Thyroid gland (tissue), 4 donors: ENCODE measurements around the gene CBFB.

Source experiments
- CTCF ChIP-seq, 6 experiments: fragments of 200-600 bp in 3 of 6; fragments of 450-650 bp in 3 of 6; sonication (generic) in 3 of 6; IDR thresholded peaks; one replicate each; pipeline ENCODE4 v1.5.1; 2016 to 2019; ENCODE audit warnings: antibody characterized with exemption in 6 of 6, mild to moderate bottlenecking in 2 of 6, inconsistent platforms in 1 of 6, moderate library complexity in 1 of 6
- POLR2A ChIP-seq, 2 donors: fragments of 450-650 bp; IDR thresholded peaks; one replicate each; pipeline ENCODE4 v1.6.1; 2017; ENCODE audit warnings: antibody characterized with exemption in 2 of 2, mild to moderate bottlenecking in 2 of 2, moderate library complexity in 1 of 2

- TF ChIP-seq CTCF (IDR thresholded peaks at IDR 0.05) (no peak), POLR2A (IDR thresholded peaks at IDR 0.05) (no peak)
Measured at GRCh38 chr16:67071476-67072048, 42.6 kb downstream of the CBFB start.
